Eye (tissue), 1 donor: ENCODE data around the gene NEURL1.
"Not testable (repeated sequence)": the region's sequence is repeated elsewhere in the genome, so short reads cannot be mapped to it uniquely, and the experiment has no call there.

Experiments
- DNase-seq: peaks from one replicate; pipeline ENCODE4 v3.0.0-alpha.2; 2015

Gene NEURL1

GRCh38 chr10:103465411-103466179 is 27.9 kb upstream of the NEURL1 start:
- DNase-seq, result no peak

DNA sequence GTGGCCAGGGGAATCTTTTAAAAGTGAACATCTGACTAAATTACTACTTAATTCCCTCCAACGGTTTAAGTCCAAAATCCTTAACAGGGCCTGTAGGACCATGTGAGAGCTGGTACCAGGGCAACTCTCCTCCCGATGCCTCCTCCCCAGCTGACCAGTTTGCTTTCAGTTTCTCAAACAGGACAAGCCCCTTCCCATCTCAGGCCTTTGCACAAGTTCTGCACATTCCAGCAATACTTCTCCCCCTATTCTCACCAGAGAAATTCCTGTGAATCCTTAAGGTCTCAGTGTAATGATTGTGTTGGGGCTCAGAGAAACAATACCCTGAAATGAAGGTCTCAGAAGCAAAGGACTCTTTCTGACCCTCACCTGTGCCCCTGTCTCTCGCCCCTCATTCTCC is 26.8 kb upstream of the NEURL1 start:
- no peak for DNase-seq

DNA sequence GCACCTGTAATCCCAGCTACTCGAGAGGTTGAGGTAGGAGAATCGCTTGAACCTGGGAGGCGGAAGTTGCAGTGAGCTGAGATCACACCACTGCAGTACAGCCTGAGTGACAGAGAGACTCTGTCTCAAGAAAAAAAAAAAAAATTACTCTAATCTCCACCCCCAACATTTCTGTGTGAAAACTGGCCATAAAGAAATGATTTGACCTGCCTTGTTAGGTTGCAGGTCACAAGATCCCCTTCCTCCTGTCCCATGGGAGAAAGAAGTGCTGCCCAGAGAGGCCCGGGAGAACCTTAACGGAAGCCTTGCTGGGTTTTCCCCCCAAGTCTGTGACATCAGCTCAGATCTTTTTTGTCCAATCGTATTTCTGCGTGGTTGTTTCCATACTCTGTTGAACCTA is 26.1 kb upstream of the NEURL1 start:
- DNase-seq, result no peak

DNA sequence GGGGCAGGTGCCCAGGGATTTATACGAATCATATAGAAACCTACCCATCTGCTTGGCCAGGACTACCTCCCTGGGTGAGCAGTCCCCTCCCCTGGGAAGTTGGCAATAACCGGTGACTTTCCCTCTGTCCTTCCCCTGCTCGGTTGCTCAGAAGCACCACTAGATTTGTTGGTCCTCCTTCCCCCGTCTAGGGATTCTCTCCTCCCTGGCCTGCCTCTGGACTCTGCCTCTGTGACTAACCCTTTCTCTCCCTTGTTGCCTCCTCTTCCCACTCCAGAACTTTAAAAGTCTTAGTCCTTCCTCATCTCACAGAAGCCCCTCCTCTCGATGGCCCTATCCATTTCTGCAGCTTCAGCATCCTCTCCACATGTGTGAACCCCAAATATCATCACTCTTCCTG is 24.3 kb upstream of the NEURL1 start:
- DNase-seq, result no peak

DNA sequence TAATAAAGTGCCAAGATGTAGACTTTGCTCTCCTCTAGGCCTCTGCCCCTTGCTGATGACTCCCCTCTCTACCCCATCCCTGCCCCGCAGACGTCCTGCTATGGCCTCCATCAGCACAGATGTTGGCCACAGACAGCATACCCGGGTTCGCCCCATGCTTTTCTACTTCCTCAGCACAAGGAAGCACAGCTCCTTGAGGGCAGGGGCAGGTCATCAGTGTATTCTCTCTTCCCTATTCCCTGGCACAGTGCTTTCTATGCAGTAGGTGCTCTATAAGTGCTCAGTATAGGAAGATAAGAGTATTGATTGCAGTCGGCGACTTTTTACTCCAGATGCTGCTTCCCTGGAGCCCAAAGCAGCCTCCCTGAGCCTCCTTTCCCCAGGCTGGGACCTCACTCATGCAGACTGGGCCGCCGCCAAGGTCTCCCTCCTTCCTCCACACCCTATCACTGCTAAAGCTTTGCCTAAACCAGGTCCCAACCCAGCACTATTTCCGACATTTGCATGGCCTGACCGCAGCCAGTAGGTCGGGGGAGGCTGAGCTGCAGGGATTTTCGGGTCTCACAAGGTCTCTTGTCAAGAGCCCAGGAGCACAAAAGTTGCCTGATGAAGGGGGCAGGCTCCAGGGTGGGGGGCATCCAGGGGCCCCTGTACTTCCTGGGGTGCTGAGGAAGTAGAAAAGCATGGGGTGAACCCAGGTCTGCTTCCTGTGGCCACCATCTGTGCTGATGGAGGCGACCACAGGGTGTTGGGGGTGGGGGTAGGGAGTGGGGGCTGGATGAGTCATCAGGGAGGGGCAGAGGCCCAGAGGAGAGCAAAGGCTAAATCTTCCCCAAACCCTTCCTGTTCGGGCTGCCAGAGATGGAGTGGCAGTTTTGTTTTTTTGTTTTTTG is 22.5 kb upstream of the NEURL1 start:
- no peak for DNase-seq

DNA sequence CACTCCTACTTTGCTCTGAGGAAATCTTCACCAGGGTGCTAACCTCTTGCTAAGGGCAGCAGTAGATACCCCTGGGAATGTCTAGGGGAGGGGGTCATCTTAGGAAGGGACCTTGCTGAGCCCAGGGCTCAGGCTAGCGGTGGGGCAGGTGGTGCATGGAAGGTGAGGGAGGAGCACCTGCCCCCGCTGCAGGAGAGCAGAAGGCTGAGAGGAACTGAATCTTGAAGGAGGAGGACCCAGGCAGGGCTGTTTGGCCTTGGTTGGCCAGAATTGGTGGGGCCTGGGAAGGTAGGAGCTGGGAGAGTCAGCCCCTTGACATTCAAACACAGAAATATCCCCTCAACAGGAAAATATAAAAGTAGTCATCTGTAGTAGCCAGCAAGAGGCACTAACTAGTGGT is 21.5 kb upstream of the NEURL1 start:
- no peak for DNase-seq

DNA sequence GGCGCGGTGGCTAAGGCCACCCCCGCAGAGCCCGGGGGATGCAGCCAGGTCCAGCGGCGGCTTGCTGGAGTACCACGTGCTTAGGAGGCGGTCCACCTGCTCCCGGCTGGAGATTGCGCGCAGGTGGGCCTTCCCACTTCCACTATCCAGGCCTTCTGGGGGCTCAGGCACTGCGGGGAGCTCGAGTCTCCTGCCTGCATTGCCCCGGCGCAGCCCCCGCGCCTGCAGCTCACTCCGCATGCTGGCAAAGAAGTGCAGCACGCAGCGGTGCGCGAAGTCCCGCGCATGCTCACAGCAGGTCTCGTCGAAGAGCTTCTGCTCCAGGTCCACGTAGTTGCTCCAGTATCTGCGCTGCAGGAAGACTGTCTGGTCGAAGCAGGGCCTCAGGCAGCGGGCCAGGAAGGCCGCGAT is 20.2 kb upstream of the NEURL1 start:
- peak; percentile 50 for DNase-seq

GRCh38 chr10:103474077-103474476 is 19.4 kb upstream of the NEURL1 start:
- no peak for DNase-seq

- DNase-seq, result no peak
Observed at GRCh38 chr10:103475437-103475836, 18.1 kb upstream of the NEURL1 start.

DNA sequence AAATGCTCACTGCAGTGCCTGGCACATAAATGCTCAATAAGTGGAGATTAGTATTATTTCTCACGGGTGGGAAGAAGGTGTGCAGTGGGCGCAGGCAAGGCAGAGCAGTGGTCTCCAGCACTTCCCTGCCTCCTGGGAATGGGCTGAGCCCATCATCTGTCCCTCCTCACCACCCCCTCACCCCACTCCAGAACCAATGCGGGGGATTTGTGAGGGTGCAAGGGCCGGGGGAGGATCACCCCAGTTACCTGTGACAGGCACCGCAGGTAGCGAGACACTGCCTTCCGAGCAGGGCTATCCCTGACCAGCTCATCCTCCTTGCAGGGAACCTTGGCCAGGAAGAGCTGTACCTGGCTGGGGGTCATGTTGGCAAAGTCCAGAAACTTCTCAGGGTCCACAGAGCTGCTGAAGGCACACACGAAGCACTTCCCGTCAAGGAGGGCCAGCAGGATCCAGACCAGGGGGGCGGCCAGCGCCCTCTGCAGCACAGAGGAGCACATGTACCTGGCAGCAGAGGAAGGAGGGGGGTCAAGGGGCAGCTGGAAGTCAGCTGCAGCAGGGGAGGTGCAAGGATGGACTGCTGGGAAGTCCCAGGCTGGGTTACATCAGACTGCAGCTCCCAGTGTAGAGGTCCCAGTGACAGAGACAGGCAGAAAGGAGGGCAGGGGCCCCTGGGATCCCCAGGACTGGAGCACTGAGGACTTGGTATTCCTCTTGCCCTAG is 17.3 kb upstream of the NEURL1 start:
- no peak for DNase-seq

DNA sequence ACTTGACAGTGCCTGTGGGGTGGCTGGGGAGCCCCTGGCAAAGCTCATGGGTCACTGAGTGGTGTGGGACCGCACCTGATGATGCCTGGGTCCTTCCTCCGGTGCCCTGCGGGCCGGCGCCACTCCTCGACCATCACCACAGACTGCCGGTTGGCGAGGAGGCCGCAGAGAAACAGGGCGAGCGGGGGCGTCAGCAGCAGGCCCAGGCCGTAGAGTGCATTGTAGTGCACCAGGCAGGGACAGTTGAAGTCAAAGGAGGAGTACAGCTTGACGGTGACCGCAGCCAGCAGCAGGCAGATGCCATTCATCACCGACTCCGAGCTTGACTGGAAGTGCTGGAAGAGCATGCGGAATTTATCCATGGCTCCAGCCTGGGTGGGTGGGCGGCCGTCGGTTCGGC is 14.8 kb upstream of the NEURL1 start:
- no peak for DNase-seq

DNA sequence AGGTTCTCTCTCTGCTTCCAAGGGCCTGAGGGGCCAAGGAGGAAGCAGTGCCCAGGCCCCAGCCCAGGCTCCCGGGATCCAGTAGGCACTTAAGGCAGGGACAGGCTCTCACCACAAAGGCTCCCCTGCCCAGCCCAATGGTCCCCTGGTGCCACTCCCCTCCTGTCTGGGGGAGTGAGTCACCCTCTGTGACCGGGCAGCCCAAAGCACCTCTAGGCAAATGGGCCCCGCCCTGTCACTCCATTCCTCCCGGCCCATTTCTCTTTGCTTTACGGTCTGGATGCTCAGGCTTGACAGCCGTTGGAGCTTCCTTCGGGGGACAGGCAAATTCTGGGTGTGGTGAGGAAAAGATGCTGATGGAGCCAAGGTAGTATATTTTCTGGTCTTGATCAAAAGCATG is 14.4 kb upstream of the NEURL1 start, which contains the start of gene CALHM3:
TSS of gene CALHM3 (minus strand) at position 106 of the 400 bp plus-strand sequence. CDS start 208 bp downstream, outside the sequence.
- no peak for DNase-seq

- DNase-seq, result no peak
Observed at GRCh38 chr10:103480521-103480920, 13.0 kb upstream of the NEURL1 start.

DNA sequence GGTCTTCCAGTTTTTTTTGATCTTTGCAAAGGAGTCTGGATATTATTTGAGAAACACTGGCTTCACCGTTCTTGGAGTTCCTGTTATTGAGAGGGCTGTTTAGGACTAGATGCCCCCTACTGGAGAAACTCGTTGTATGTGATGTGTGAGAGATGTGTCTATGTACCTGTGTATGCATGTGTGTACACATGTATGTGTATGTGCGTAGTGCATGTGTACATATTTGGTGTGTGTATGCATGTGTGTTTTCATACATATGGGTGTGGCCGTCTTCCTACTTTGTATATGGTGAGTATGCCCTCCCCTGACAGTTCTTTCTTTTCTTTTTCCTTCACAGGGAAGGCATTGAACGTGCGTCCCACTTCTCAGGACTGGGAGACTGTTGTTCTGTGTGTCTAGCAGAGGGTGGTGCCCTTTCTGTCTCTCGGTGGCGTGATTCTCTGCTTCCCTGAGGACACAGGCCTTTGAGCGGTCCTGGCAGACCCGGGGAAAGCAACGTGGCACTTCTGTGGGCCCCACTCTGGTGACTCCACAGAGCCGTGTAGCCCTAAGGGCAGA is 11.5 kb upstream of the NEURL1 start:
- DNase-seq, result peak; percentile 75

DNA sequence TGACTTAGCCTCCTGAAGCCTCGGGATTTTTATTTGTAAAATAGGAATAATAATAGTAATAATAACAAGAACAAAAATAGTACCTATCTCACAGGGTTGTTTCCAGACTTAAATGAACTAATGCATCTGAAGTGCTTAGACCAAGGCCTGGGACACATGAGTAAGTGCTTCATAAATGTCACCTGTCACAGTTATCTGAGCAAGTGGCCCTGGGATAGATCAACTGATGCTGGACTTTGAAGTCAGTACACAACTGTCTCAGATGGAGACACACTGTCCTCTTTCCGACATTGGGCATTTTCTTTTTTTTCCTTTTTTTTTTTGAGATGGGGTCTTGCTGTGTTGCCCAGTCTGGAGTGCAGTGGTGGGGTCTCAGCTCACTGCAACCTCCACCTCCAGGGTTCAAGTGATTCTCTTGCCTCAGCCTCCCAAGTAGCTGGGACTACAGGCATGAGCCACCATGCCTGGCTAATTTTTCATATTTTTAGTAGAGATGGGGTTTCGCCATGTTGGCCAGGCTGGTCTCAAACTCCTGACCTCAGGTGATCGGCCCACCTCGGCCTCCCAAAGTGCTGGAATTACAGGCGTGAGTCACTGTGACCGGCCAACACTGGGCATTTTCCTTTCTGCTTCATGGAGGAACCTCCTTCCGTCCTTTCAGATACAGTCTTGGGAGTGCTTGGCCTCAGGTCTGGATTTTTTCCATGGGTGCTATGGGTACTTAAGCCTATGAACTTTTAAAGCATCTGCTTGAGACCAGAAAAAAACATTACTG is 6.7 kb upstream of the NEURL1 start:
- DNase-seq, result not testable (repeated sequence)

GRCh38 chr10:103487410-103487708 is 6.1 kb upstream of the NEURL1 start:
- DNase-seq, result no peak

DNA sequence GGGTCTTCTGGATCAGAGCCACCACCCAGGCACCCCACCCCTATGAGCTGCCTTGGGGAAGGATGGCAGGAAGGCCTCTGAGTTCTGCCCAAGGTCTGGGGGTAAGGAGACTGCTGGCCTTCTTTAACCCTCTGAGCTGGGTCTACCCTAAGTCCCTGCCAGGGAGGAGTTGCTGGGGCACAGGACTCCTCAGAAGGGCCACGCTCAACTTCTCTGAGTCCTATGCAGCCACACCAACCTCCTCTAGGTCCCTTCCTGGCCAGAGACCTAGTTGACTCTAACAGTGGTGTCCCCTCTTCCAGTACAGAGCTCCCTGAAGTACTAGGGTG is 2.6 kb upstream of the NEURL1 start:
- DNase-seq, result no peak

- DNase-seq, result peak; percentile 76
Observed at GRCh38 chr10:103491729-103492364, 1.7 kb upstream of the NEURL1 start.

GRCh38 chr10:103492655-103493261 is 747 bp upstream of the NEURL1 start:
- no peak for DNase-seq

GRCh38 chr10:103493916-103494877 is 692 bp downstream of the NEURL1 start:
- peak; percentile 60 for DNase-seq
